HCT116 (cell line): ENCODE measurements around the gene PLSCR4.

Experiments used
- CEBPB ChIP-seq: IDR thresholded peaks from 2 replicates; pipeline ENCODE4 v1.6.1; 2012; ENCODE audit warnings: low read depth
- EZH2 ChIP-seq: fragments of 200-600 bp; sonication (generic); IDR thresholded peaks from 2 replicates; pipeline ENCODE4 v1.6.1; 2017; ENCODE audit warnings: antibody characterized with exemption, mixed run types
- EZH2phosphoT487 ChIP-seq: fragments of 200-600 bp; IDR thresholded peaks from 2 replicates; pipeline ENCODE4 v1.6.1; 2018; ENCODE audit warnings: antibody characterized with exemption, borderline replicate concordance
- POLR2A ChIP-seq: IDR thresholded peaks from 2 replicates; pipeline ENCODE4 v1.7.0; 2011; ENCODE audit warnings: borderline replicate concordance; ENCODE audit not compliant: insufficient read depth, insufficient read length; ENCODE audit errors: extremely low read depth
- POLR2AphosphoS5 ChIP-seq: IDR thresholded peaks from 2 replicates; pipeline ENCODE4 v1.6.1; 2011; ENCODE audit warnings: mild to moderate bottlenecking, low read depth, low read length, moderate library complexity
- SIN3A ChIP-seq: IDR thresholded peaks from 2 replicates; pipeline ENCODE4 v1.6.1; 2012; ENCODE audit warnings: low read depth
- SRF ChIP-seq: IDR thresholded peaks from 2 replicates; pipeline ENCODE4 v1.6.1; 2012; ENCODE audit warnings: low read depth
- ZNF274 ChIP-seq: fragments of 200-500 bp; sonication (Bioruptor generic); IDR thresholded peaks from 2 replicates; pipeline ENCODE4 v1.6.1; 2014; ENCODE audit warnings: mild to moderate bottlenecking, low read depth, low read length, inconsistent platforms
- TF ChIP-seq, protein P1 (sequence below), 3 experiments: fragments of 200-600 bp in 1 of 3; sonication (generic) in 1 of 3; IDR thresholded peaks in 2 of 3; conservative IDR thresholded peaks in 1 of 3; 2 replicates each; pipeline ENCODE4 v1.5.1; 2012 to 2017; ENCODE audit warnings: low read depth in 2 of 3, low read length in 2 of 3, antibody characterized with exemption in 1 of 3, borderline replicate concordance in 1 of 3, control low read depth in 1 of 3, mild to moderate bottlenecking in 1 of 3, mixed read lengths in 1 of 3, mixed run types in 1 of 3, moderate library complexity in 1 of 3; ENCODE audit not compliant: insufficient read depth in 1 of 3
- TF ChIP-seq, protein P2 (sequence below): IDR thresholded peaks from 2 replicates; pipeline ENCODE4 v1.6.1; 2011; ENCODE audit warnings: mild to moderate bottlenecking, low read length, moderate library complexity; ENCODE audit not compliant: insufficient replicate concordance; ENCODE audit errors: extremely low read depth

DNA sequence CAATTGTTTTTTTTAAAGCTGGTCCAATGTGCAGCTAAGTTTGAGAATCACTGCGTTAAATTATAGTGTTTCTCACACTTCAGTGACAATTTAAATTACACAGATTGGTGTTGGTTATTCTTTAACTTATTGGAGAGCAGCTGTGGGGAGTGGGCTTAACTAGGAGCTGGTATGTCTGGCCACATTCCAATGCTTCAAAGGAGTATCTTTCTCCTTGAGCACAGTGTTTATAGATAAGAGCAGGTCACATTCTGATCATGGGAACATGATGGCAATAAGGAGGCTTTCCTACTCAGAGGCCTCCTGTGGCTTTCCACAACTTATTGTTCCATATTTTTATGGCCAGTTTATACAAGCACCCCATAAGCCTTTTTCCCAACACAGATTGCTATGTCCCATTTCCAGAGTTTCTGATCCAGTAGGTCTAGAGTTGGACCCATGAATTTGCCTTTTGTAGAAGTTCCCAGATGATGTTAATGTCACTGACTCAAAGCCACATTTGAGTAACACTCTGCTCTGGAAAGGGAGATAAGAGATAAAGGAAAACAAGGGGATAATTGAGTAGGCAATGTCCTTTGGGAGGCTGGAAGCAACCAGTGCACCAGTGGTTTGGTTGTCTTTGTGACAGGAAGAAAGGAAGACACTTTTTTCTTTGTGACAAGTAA lies 33.0 kb upstream of the PLSCR4 start:
- no peak for TF ChIP-seq SIN3A
- no peak for TF ChIP-seq CEBPB
- TF ChIP-seq, protein P1, sequence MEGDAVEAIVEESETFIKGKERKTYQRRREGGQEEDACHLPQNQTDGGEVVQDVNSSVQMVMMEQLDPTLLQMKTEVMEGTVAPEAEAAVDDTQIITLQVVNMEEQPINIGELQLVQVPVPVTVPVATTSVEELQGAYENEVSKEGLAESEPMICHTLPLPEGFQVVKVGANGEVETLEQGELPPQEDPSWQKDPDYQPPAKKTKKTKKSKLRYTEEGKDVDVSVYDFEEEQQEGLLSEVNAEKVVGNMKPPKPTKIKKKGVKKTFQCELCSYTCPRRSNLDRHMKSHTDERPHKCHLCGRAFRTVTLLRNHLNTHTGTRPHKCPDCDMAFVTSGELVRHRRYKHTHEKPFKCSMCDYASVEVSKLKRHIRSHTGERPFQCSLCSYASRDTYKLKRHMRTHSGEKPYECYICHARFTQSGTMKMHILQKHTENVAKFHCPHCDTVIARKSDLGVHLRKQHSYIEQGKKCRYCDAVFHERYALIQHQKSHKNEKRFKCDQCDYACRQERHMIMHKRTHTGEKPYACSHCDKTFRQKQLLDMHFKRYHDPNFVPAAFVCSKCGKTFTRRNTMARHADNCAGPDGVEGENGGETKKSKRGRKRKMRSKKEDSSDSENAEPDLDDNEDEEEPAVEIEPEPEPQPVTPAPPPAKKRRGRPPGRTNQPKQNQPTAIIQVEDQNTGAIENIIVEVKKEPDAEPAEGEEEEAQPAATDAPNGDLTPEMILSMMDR (IDR thresholded peaks at IDR 0.05 in 2 of 3, conservative IDR thresholded peaks at IDR 0.05 in 1 of 3; ENCODE audit: borderline replicate concordance in 1 of 3, insufficient read depth in 1 of 3, low read depth in 2 of 3, low read length in 2 of 3), result no peak
- TF ChIP-seq, protein P2, sequence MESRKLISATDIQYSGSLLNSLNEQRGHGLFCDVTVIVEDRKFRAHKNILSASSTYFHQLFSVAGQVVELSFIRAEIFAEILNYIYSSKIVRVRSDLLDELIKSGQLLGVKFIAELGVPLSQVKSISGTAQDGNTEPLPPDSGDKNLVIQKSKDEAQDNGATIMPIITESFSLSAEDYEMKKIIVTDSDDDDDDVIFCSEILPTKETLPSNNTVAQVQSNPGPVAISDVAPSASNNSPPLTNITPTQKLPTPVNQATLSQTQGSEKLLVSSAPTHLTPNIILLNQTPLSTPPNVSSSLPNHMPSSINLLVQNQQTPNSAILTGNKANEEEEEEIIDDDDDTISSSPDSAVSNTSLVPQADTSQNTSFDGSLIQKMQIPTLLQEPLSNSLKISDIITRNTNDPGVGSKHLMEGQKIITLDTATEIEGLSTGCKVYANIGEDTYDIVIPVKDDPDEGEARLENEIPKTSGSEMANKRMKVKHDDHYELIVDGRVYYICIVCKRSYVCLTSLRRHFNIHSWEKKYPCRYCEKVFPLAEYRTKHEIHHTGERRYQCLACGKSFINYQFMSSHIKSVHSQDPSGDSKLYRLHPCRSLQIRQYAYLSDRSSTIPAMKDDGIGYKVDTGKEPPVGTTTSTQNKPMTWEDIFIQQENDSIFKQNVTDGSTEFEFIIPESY, result no peak
- no peak for TF ChIP-seq POLR2AphosphoS5
- TF ChIP-seq POLR2A, result no peak
- TF ChIP-seq SRF, result no peak
- TF ChIP-seq EZH2phosphoT487, result no peak
- TF ChIP-seq EZH2, result no peak
- TF ChIP-seq ZNF274, result no peak
